ENCODE measurements around the gene CSNK1A1. TPM values are rescaled to one million over a fixed set of nuclear protein-coding genes. Genes with fewer than 3 reads are reported as not detected.
A peak's percentile ranks its signal among the peaks of the same experiment; 100 is the strongest.
"Not testable (repeated sequence)": the region's sequence is repeated elsewhere in the genome, so short reads cannot be mapped to it uniquely, and the experiment has no call there.

The CSNK1A1 gene
- polyA plus RNA-seq, 2 of the 4 experiments (the other 2 are of a cell fraction): 123 to 218 TPM

DNA sequence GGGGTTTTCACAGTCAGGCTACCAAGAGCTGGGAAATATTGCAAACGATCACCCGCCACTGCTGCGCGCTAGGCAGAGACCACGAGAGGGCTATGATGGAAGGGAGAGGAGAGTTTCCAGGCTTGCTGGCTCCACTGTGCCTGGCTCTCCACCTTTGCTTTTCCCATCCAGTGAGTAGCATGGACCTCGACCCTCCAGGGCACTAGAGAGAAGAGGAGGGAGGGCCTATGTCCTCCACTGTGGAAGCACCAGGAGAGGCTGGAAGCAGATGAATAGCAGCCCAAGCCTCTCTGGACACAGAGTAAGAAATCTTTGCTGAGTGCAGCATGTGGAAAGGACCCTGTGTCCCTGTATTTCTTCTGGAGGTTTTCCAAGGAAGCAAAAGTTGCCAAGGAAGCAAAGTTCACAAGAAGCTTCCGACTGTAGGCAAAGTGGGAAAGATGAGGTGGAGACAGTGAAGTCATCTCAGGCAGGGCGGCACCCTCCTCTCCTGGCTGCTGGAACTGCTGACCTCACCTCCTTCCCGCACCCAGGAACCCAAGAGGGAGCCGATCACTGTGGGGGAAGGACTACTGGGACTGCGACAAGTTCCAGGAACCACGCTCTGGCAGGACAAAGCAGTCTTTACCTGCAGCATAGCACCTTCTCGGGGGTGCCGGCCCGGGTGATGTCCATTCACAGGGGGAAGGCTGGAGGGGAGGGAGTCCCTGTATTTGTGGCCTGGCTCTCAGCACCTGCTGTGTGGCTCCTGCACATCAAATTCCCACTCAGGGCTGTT, 79.6 kb downstream of the CSNK1A1 start:
- DNase-seq (ENCODE audit: low read depth in 1 of 2, low spot score in 1 of 2): peak; percentile 58 to 84
- ChIA-PET POLR2A (interaction anchor here (1.5 kb wide), 1 partner anchor 15 kb away, joined by 4 read pairs; no protein-coding TSS in a partner anchor), CTCF (interaction anchor here (1.5 to 17.8 kb wide), 5 partner anchors 11 to 93 kb away, joined by 5 to 179 read pairs (median 8); partner anchors contain the start of gene CSNK1A1)
- H3K4me3 ChIP-seq: no peak overlapping the region
- TF ChIP-seq MAFK (IDR thresholded peaks at IDR 0.05; ENCODE audit: partially characterized antibody) (peak; percentile 92), RFX5 (IDR thresholded peaks at IDR 0.05) (no peak)
- WGBS (ENCODE audit: missing lambda C conversion rate): 44% methylated on average over 15 of the region's 15 CpGs
- H3K4me1 ChIP-seq: peaks cover 28% of the 10 kb centered on the region
- ATAC-seq: peak; percentile 90 to 93
- H3K4me2 ChIP-seq: peak overlapping the region; percentile 68
- H3K27ac ChIP-seq: peak overlapping the region; percentile 79 to 80
- H3K9me3 ChIP-seq: no peaks in the 10 kb centered on the region
- no peak for FAIRE-seq

DNA sequence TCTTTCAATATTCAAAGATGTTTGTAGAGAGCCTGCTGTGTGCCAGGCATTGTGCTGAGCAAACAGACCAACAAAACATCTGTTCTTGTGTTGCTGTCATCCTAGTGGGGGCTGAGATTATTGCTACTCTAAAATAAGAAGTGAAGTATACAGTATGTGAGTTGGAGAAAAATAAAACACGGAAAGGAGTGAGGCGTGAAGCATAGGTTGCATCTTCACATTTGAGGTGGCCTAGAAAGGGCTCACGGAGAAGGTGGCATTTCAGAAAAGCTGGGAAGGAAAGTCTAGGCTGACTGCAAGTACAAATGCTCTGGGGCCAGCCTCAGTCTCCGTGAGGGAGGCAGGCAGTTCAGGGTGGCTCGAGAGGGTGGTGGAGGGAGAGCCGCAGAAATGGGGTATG, 80.3 kb downstream of the CSNK1A1 start:
- ATAC-seq (peak in 1 of 2 experiments; percentile 15; a peak in 3 of 6 replicates), FAIRE-seq (no peak), DNase-seq (ENCODE audit: low read depth in 1 of 2, low spot score in 1 of 2) (no peak)
- POLR2A ChIA-PET: interaction anchor here (1.5 kb wide), 1 partner anchor 15 kb away, joined by 4 read pairs; no protein-coding TSS in a partner anchor
- Histone ChIP-seq H3K27ac (peak overlapping the region; percentile 79 to 80), H3K4me3 (no peak overlapping the region), H3K9me3 (no peaks in the 10 kb centered on the region), H3K4me1 (peaks cover 34% of the 10 kb centered on the region), H3K4me2 (peak overlapping the region; percentile 68)
- TF ChIP-seq BHLHE40 (IDR thresholded peaks at IDR 0.05; ENCODE audit: low read depth, low read length) (no peak), SREBF2 (IDR thresholded peaks at IDR 0.05) (no peak), HOXB5 (CRISPR knock-in tag; IDR thresholded peaks at IDR 0.05) (no peak), PHF8 (IDR thresholded peaks at IDR 0.05; ENCODE audit: borderline replicate concordance, low read depth) (no peak), SMC3 (IDR thresholded peaks at IDR 0.05) (no peak), TP53 (CRISPR knock-in tag; IDR thresholded peaks at IDR 0.05) (no peak), MAFK (IDR thresholded peaks at IDR 0.05; ENCODE audit: partially characterized antibody) (no peak), CHD4 (IDR thresholded peaks at IDR 0.05; ENCODE audit: borderline replicate concordance) (no peak), RAD21 (conservative IDR thresholded peaks at IDR 0.05 in 1 of 2, IDR thresholded peaks at IDR 0.05 in 1 of 2) (no peak), HDAC2 (IDR thresholded peaks at IDR 0.05) (no peak)
- CTCF ChIA-PET: interaction anchor here (1.5 to 17.8 kb wide), 2 partner anchors 27 to 37 kb away, joined by 7 to 179 read pairs; no protein-coding TSS in a partner anchor
- 87% methylated on average over 6 of the region's 6 CpGs for WGBS (ENCODE audit: missing lambda C conversion rate)

- CTCF ChIA-PET: interaction anchor here (0.9 to 17.8 kb wide), 6 partner anchors 9 to 32 kb away, joined by 3 to 179 read pairs (median 7); no protein-coding TSS in a partner anchor
- H3K4me3 ChIP-seq: no peak overlapping the region
- DNase-seq (ENCODE audit: low read depth in 1 of 2, low spot score in 1 of 2): peak; percentile 58 to 65
- no peak for FAIRE-seq
- 54% methylated on average over 9 of the region's 17 CpGs for WGBS (ENCODE audit: missing lambda C conversion rate)
- H3K4me1 ChIP-seq: peaks cover 26% of the 10 kb centered on the region
- TF ChIP-seq USF2 (IDR thresholded peaks at IDR 0.05) (no peak), FOSL2 (IDR thresholded peaks at IDR 0.05) (no peak), FOSL2 (CRISPR knock-in tag; IDR thresholded peaks at IDR 0.05) (peak; percentile 52; the same call in 1 of the 2 replicates), MAFK (IDR thresholded peaks at IDR 0.05; ENCODE audit: partially characterized antibody) (peak; percentile 34)
- H3K4me2 ChIP-seq: peak overlapping the region; percentile 30; the same call in 2 of the 3 replicates
- H3K27ac ChIP-seq: peak overlapping the region; percentile 0 to 59; a peak in 4 of 6 replicates
- POLR2A ChIA-PET: no interaction called here
- no peaks in the 10 kb centered on the region for H3K9me3 ChIP-seq
- peak; percentile 69 to 70 for ATAC-seq
Measured at GRCh38 chr5:149466457-149466972, 84.7 kb downstream of the CSNK1A1 start.

DNA sequence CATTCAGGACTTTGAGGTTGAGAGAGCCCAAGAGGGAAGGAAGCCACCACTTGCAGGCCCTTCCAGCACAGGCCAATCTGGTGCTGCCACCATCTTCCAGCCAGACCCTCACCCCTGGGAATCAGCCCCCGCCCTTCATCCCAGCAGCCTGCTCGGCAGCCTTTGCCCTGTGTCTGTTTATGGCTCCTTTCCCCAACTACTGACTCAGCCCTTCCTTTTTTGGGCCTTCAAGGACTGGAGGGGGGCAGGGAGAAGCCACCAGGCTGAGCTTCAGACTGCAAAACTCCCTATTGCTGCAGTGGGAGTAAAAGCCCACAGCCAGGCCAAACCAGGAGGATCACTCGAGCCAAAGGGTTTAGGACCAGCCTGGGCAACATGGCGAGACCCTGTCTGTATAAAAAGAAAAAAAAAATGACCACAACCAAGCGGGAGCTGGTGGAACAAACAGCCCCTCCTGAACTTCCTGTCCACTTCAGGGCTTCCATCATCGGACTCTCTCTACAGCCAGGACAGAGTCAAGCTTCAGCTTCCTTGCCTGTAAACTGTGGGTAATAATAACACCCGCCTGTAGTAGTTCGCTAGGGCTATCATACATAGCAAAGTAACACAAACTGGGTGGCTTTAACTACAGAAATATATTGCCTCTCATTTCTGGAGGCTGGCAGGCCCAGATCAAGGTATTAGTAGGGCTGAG, 86.3 kb downstream of the CSNK1A1 start:
- 78% methylated on average over 8 of the region's 8 CpGs for WGBS (ENCODE audit: missing lambda C conversion rate)
- peak; percentile 43 to 47; a peak in 3 of 6 replicates for ATAC-seq
- H3K27ac ChIP-seq: peak overlapping the region; percentile 60 to 72

GRCh38 chr5:149461907-149462306, 89.3 kb downstream of the CSNK1A1 start:
- peaks cover 18% of the 10 kb centered on the region for H3K4me1 ChIP-seq
- H3K9me3 ChIP-seq; POLR2A ChIA-PET; H3K4me2 ChIP-seq; H3K27ac ChIP-seq; DNase-seq (ENCODE audit: low read depth in 1 of 2, low spot score in 1 of 2); FAIRE-seq; H3K4me3 ChIP-seq; ATAC-seq: not testable (repeated sequence)
- 87% methylated on average over 6 of the region's 6 CpGs for WGBS (ENCODE audit: missing lambda C conversion rate)
- CTCF ChIA-PET: interaction anchor here (1.1 to 17.8 kb wide), 4 partner anchors 18 to 147 kb away, joined by 3 to 179 read pairs (median 4); no protein-coding TSS in a partner anchor

More for the DNA sequence above, 86.3 kb downstream of the CSNK1A1 start:
- H3K9me3 ChIP-seq: no peaks in the 10 kb centered on the region
- TF ChIP-seq ZFP36 (IDR thresholded peaks at IDR 0.05; ENCODE audit: borderline replicate concordance, partially characterized antibody): no peak
- peaks cover 18% of the 10 kb centered on the region for H3K4me1 ChIP-seq
- no peak overlapping the region for H3K4me3 ChIP-seq
- FAIRE-seq (no peak), DNase-seq (ENCODE audit: low read depth in 1 of 2, low spot score in 1 of 2) (no peak)
- ChIA-PET CTCF (interaction anchor here (0.6 to 17.8 kb wide), 9 partner anchors 8 to 1286 kb away, joined by 3 to 179 read pairs (median 3); partner anchors contain the start of gene CSNK1A1), POLR2A (interaction anchor here (1.5 kb wide), 1 partner anchor 87 kb away, joined by 4 read pairs; the partner anchor contains the start of gene CSNK1A1)
- peak overlapping the region; percentile 32 for H3K4me2 ChIP-seq

All from A549 (cell line).